Muscle of back (tissue), 11 donors: Measurements from ENCODE around the gene TM7SF3. TPM values are rescaled to one million over a fixed set of nuclear protein-coding genes. Genes with fewer than 3 reads are reported as not detected.
"Not testable (repeated sequence)": the region's sequence is repeated elsewhere in the genome, so short reads cannot be mapped to it uniquely, and the experiment has no call there.

ENCODE experiments used
- DNase-seq, 3 donors: peaks; one replicate each; pipeline versions ENCODE4 v3.0.0 to v3.0.0-alpha.2; 2013
- polyA plus RNA-seq, 10 donors: library from polyadenylated mRNA; unstranded; fragments of 120-200 nt; gene quantifications; one replicate each; pipeline ENCODE4 v1.2.1, GENCODE V29; 2013; ENCODE audit not compliant: insufficient read length in 10 of 10

The TM7SF3 gene
- polyA plus RNA-seq, 10 donors, result 18.5 to 35.0 (median 29.2) TPM

DNA sequence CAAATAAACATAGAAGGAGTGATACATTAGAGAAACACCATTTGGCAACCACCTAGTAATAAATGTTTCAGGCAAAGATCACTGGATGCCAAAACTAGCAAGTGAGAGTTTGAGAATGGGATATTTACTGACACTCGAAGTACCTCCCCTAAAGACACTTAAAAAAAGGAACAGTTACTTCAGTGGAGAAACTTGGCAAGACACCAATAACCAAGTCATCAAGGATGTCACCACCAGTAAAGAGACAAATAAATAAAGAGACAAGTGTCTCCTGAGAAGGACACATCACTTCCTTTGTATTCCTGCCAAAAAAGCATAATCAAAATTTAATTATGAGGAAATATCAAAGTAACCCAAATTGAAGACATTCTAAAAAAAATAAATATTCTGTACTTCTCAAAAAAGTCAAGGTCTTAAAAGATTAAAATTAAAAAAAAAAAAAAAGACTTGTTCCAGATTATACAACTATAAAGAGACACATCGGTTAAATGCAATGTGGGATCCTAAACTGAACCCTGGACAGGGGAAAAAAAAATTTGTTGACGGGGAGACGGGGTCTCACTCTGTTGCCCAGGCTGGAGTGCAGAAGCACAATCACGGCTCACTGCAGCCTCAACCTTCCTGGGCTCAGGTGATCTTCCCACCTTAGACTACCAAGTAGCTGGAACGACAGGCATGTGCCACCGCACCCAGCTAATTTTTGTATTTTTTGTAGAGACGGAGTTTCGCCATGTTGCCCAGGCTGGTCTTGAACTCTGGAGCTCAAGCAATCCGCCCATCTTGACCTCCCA is 26.4 kb downstream of the TM7SF3 start:
- DNase-seq, result peak in 2 of 3 donors; percentile 8 to 24

DNA sequence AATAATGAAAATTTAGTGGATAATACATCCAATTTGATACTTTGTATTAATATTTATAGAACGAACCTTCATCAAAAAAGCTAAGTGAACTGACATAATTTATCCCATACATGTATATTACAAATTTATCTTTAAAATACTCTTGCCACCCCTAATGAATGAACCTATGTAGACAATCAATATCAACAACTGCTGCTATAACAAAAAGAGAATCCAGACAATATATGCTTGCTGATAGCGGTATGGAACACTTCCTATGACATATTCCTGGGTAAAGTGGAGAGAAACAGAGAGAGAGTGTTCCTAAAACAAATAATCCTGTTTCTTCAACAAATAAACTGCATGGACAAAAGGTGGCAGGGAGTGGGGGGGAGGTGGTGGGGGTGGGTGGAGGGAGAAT is 31.3 kb downstream of the TM7SF3 start:
- DNase-seq, result no peak

DNA sequence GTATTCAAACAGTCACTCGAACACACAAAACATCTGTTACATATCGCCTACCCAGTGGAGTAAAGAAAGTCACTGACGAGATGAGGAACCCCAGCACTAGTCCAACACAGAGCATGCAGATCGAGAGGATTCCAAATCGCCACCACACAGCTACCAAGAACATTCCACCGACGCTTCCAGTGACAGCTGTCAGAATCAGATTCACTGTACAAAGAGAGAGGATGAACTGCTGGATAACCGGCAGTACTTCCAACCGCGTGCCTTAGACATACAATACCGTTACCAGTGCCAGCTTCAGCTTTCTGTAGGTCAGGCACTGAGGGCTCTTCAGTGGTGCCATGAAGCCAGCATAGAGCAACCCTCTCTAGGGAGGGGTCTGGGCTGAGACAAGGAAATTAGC is 34.5 kb downstream of the TM7SF3 start:
- DNase-seq, result no peak

DNA sequence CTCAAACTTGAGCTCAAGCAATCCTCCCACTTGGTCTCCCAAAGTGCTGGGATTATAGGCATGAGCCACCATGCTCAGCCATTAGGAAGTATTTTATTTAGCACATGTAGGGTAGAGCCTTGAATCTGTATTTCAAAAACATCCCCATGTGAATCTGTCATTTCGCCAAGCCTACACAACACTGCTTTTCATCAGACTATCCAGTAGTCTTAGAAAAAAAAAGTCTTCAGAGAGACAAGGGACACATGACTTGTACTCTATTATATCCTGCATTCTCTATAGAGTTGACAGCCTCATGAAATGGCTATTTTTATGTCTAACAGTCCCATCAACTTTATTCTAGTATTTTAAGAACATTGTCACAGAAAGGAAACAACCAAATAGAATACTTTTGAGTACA is 35.4 kb downstream of the TM7SF3 start:
- DNase-seq, result no peak

DNA sequence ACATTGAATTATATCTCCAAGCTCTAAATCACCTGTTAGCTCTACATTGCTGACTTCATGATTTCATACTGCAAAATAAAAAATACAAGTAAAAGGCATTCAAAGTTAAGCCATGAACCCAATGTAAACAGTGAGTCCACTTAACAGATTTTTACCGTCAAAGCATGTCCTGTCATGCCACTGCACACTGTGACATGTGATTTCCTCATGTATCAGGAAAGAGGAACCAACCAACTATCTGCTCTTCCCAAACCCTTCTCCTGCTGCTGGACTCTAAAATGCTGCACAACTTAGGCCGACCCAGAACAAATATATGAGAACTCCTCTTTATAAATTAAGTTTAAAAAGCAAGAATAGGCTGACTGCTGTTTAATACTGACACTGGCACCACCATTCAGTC is 37.5 kb downstream of the TM7SF3 start:
- no peak for DNase-seq

DNA sequence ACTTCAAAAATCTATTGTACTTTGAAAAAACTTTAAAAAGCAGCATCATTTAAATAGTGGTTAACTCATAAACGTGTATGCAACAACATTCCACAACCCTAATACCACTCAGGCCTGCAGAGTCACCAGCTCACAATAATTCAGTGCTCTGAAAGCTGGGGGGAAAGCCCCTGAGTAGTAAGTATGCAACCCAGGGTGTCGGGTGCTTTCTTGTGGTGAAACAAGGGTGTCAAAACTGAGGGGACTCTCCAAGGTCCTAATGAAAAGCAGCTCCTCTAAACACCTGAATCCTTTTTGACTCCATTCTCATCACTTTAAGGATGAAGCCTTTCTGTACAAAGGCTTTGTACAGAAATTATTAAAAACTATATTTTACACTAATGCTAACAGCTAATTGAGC is 42.2 kb downstream of the TM7SF3 start:
- no peak for DNase-seq

DNA sequence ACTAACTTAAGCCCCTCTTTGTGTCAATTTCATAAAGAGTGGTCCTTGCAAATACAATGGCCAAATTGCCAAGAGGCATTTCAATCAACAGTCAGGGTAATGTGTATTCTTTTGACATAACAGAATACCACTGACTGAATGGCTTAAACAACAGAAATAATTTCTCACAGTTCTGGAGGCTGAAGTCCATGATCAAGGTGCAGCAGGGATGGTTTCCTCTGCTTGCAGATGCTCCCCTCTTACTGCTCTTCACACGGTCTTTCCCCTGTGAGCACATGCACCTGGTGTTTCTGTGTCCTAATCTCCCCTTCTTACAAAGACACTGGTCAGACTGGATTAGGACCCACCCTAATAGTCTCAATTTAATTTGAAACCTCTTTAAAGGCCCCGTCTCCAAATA is 44.0 kb downstream of the TM7SF3 start:
- no peak for DNase-seq

DNA sequence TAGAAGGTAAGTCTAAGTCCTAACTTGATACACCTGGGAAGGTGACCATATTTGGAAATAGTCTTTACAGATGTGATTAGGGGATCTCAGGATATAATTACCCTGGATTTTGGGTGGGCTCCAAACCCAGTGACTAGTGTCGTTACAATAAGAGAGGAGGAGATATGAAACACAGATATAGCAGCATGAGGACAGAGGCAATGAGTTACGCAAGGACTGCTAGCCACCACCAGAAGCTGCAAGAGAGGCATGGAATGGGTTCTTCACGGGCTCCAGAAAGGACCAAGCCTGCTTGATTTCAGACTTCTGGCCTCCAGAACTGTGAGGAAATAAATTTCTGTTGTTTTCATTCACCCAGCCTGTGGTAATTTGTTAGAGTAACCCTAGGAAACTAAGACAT is 47.3 kb downstream of the TM7SF3 start:
- no peak for DNase-seq

DNA sequence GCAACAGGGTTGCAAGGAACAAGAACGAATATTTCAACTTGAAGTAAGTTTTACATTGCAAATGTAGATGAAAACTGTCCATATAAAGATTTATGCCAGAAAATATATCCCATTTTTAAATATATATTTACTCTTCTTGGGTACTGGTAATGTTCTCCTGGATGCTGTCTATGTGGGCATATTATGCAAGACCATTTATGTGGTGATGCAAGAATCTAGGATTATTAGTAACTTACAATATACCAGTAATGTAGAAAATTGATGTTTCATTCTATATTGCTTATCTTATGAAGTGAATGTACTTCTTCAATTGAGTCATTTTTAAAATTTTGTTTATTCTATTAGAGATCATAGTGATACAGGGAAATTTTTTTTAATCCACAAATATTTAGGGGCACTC is 50.8 kb downstream of the TM7SF3 start:
- no peak for DNase-seq

DNA sequence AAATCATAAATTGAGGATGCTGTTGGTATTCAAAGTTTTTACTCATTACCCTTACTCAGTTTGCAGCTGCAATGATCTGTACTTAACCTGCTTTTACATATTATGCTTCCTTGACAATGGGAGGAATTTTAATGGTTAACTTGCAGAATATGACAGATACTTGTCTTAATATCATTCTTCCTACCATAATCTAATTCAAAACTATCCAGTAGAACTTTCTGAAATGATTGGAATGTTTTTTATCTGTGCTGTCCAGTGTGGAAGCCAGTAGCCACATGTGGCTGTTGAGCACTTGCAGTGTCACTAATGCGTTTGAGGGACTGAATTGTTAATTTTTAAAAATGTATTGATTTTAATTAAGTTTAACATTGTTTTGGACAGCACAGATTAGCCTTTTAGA is 52.4 kb downstream of the TM7SF3 start:
- DNase-seq, result no peak

DNA sequence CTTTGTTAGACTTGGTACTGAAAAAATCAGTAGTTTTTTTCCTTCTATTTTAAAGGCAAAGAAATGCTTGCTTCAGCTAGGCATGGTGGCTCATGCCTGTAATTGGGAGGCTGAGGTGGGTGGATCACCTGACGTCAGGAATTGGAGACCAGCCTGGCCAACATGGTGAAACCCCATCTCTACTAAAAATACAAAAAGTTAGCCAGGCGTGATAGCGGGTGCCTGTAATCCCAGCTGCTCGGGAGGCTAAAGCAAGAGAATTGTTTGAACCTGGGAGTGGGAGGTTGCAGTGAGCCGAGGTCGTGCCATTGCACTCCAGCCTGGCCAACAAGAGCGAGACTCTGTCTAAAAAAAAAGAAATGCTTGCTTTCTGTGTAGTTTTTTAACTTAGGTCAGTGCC is 52.8 kb downstream of the TM7SF3 start:
- DNase-seq, result not testable (repeated sequence)

DNA sequence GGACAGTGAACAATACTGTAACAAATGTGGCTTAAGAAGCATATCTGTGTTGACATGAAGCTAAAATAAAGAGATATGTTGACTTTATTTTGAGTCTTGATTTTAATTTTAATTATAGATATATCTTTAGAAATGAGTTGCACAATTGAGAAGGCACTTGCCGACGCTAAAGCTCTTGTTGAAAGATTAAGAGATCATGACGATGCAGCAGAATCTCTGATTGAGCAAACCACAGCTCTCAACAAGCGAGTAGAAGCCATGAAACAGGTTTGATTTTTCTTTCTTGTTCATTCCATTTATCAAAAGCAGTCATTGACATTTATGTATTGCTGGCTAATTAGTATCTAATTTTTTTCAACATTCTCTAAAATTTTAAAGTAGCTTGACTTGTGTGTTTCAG is 60.2 kb downstream of the TM7SF3 start:
- DNase-seq, result no peak

DNA sequence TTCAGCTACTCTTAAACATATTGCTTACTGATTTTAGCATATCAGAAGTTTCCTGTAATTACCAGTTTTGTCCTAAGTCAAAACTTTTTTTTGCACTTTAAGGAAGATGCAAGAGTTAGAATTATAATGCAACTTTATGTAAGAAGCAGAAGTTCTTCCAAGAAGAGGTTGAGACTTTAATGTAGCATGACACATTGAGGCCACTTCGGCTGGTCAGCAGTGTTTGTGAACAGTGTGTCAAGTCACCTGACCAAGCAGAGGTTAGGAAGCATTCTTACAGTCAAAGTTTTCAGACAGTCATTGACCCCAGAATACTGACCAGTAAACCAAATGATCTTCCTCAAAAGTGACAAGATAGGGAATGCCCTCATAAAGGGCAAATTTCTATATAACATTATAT is 60.7 kb downstream of the TM7SF3 start:
- peak in 1 of 3 donors; percentile 17 for DNase-seq

DNA sequence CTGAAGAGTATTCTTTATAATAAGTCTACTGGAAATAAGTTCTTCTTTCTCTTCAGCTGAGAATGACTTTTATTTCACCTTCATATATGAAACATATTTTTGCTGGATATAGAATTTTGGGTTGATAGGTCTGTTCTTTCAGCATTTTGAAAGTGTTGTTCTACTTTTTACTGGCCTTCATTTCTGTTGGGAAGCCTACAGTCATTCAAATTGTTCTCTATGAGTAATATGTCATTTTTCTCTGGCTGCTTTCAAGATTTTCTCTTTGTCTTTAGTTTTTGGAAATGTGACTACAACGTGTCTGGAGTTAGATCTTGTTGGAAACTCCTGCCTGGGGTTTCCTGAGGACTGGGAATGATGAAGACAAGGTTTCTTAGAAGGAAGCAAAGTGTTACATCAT is 65.9 kb downstream of the TM7SF3 start:
- DNase-seq, result no peak

DNA sequence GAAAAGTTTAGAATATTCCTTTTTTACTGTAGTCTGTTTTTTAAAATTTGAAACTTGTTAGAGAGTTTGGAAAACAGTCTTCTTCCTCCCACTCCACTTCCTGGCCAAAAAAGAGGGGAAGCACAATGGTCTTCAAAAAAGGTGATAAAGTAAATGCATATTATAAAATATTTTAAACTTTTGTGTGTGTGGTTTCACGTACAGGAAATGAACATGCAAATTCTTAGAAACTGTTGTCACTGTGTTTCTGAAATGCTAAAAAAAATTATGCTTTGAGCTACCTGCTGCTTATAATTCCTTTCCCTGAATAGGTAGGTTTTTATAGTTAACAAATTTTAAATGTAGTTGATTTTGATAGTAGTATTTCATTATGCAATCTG is 73.0 kb downstream of the TM7SF3 start:
- DNase-seq, result no peak

DNA sequence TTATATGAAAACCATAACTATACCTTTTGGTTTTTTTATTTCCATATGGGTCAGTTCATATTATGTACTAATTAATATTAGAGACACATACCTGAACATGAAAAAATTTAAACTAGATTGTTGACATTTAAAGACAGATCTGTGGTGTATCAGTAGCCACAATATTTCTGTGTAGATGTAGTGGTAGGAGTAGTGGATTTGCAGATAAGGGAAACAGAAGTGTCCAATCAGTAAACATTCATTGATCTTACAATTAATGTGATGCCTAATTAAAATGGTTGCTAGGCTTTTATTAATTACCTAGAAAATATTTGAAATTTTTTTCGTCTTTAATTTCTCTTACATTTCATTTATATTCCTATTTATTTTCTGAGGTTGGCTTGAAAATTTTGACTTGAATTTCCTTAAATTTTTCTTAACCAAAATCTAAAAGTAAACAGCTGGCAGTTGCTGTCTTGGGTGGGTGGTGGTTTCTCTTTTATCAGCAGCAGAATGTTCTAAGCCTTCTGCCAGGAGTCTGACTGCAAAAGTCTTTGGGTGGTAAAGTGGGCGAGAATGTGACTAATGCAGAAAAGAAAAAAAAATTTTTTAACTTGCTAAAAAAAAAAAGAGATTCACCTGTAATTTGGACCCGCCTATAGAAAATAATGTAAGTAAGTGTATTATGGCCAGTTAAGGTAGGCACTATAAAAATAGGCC is 73.5 kb downstream of the TM7SF3 start:
- no peak for DNase-seq

DNA sequence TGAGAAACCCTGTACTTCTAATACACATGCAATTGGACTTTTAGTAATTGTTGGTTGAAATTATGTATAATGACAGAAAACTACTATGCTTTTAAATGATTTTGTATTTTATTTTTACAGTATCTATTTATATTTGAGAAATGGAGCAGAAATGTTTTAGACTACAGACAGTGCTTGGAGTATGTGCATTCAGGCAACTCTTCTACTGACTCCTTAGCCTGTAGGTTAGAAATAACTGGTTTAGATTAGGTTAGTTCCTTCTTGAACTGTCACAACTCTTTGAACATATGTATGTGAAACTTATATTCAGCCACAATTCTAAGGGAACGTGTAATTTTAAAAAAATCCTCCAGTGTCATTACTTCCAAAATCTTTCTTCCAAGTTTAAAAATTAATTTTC is 74.2 kb downstream of the TM7SF3 start:
- DNase-seq, result no peak

DNA sequence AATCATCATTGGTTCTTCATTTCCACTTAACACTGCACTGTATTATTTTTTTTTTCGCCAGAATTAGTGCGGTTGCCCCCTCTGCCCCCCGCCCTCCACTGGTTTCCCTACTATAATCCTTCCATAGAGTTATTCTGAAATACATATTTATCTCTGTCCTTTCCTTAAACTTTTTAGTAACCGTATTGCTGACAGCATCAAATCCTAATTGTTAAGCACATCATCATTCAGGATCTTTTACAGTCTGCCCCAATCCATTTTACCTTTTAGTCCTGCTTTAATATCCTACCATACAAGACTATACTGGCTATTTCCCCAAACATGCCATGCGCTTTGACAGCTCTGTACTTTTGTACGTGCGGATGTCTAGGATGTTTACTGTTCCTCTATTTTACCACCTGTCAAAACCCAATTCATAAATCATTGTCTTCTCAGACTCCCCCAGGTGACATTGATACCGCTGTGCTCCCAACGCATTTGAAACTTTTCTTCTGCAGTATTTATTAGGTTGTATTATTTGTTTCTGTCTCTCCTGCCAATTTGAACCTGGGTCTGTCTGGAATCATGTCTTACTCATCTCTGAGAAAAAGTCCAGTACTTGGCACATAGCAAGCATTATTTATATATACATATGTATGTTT is 74.9 kb downstream of the TM7SF3 start:
- peak in 1 of 3 donors; percentile 26 for DNase-seq

DNA sequence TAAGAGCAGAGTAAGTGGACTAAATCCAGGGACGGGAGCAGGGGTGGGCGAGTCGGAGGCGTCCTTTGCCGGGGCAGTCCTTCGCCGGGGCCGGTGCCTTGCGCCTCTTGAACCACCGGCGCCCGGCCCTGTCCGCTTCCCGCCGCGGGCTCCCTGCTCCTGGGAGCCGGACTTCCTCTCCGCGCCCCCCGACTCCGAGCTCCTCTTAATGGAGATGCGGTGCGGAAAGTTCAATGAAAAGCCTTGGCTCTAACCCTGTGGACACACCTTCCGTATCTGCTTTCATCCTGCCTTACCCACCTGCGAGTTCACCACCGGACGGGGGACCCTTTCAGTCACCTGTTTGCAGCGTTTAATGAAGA is 75.5 kb downstream of the TM7SF3 start:
- DNase-seq, result no peak

DNA sequence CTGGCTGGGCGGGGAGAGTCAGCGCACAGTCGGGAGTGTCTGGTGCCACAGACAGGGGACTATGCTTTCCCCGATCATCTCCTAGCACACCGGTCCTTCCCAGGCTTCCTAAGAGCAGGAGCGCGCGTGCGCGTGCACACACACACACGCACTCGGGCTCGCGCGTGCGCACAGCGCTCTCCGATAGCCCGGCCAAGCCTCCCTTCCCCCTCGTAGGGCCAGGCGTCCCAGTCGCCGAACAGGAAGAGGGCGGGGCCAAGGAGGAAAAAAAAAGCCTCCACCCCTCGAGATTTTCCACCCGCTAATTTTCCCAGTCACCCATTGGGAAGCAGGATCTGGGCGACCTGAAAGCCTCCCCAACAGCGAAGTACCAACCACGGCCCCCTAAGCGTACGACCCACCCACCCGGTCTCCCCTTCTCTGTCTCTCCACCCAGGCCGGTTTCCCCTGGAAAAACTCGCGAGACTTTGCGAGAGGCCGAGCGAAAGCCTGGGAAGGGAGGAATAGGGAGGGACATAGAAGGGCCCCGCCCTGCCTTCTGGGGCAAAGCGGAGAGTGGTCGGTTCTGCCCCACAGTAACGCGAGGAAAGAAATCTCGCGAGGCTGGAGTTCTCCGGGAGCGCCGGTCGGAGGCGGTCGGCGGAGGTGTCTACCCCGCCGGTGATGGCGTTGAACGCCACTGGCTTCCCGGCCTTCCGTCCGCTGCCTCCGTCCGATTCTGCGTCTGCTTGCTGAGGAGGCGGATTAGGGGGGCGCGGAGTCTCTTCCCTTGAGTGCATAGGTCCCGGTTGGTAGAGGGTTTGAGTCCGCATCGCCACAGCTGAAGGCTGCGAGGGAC is 76.1 kb downstream of the TM7SF3 start, which contains the start of the genes FGFR1OP2 and INTS13:
FGFR1OP2 (plus strand) TSS at position 608 of the 838 bp plus-strand sequence. CDS start 15,689 bp downstream, outside the sequence.
INTS13 (minus strand) TSS at position 119 of the 838 bp plus-strand sequence. CDS start 1,178 bp downstream, outside the sequence.
- peak; percentile 100 for DNase-seq

DNA sequence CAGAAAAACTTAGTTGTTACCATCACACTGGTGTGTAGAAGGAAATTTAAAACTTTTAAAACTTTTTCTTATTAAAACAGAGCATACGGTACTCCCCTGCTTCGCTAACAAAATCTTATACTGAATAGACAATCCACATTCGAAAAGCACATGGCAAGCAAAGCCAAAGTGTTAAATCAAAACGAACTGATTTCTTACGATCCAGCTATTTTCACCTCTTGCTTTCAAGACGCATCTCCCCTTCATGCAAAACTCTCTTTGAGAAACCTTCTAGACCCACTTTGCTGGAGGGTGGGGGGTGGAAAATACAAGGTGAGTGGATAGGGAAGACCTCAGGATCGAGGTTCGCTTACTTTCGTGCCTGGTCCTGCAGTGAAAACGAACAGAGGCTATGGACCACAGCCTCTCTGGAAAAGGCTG is 76.7 kb downstream of the TM7SF3 start:
- DNase-seq, result no peak
